GM23338 (cell line): Measurements from ENCODE around the gene SHFL.

ENCODE experiments used
- CREB1 ChIP-seq: fragments of 250-450 bp; sonication (Bioruptor Pico); IDR thresholded peaks from 2 replicates; pipeline ENCODE4 v1.5.0; 2020; ENCODE audit warnings: low read depth, mild to moderate bottlenecking, moderate library complexity
- EZH2 ChIP-seq: fragments of 200-600 bp; sonication (generic); IDR thresholded peaks from one replicate; pipeline ENCODE4 v1.8.0; 2017; ENCODE audit warnings: antibody characterized with exemption, mild to moderate bottlenecking, low read depth; ENCODE audit not compliant: unreplicated experiment
- EZH2phosphoT487 ChIP-seq: fragments of 200-600 bp; sonication (generic); IDR thresholded peaks from one replicate; pipeline ENCODE4 v1.8.1; 2018; ENCODE audit warnings: antibody characterized with exemption; ENCODE audit not compliant: unreplicated experiment
- JUNB ChIP-seq: IDR thresholded peaks from one replicate; pipeline ENCODE4 v1.6.1; 2016; ENCODE audit warnings: antibody characterized with exemption; ENCODE audit not compliant: unreplicated experiment
- POLR2AphosphoS5 ChIP-seq: IDR thresholded peaks from 2 replicates; pipeline ENCODE4 v1.6.1; 2016; ENCODE audit warnings: antibody characterized with exemption, low read depth
- ZNF114 ChIP-seq: fragments of 250-450 bp; sonication (Bioruptor Pico); IDR thresholded peaks from 2 replicates; pipeline ENCODE4 v1.5.0; 2020; ENCODE audit warnings: mild to moderate bottlenecking, moderate library complexity
- ZNF331 ChIP-seq: fragments of 250-450 bp; sonication (Bioruptor Pico); IDR thresholded peaks from 2 replicates; pipeline ENCODE4 v1.5.0; 2020; ENCODE audit warnings: low read depth, mild to moderate bottlenecking, moderate library complexity
- TF ChIP-seq, protein P1 (sequence below), 2 experiments: fragments of 200-600 bp in 1 of 2; sonication (generic) in 1 of 2; conservative IDR thresholded peaks; 2 replicates each; pipeline versions ENCODE4 v1.5.1 to v1.6.1; 2016 to 2017; ENCODE audit warnings: antibody characterized with exemption in 2 of 2, low read depth in 2 of 2, mild to moderate bottlenecking in 2 of 2, moderate library complexity in 1 of 2
- TF ChIP-seq, protein P2 (sequence below): IDR thresholded peaks from one replicate; pipeline ENCODE4 v1.6.1; 2018; ENCODE audit warnings: antibody characterized with exemption; ENCODE audit not compliant: unreplicated experiment
- TF ChIP-seq, protein P3 (sequence below): fragments of 250-450 bp; sonication (Bioruptor Pico); IDR thresholded peaks from 2 replicates; pipeline ENCODE4 v1.5.0; 2020; ENCODE audit warnings: mild to moderate bottlenecking, moderate library complexity
- TF ChIP-seq, protein P4 (sequence below): IDR thresholded peaks from 2 replicates; pipeline ENCODE4 v1.6.1; 2016; ENCODE audit warnings: antibody characterized with exemption

DNA sequence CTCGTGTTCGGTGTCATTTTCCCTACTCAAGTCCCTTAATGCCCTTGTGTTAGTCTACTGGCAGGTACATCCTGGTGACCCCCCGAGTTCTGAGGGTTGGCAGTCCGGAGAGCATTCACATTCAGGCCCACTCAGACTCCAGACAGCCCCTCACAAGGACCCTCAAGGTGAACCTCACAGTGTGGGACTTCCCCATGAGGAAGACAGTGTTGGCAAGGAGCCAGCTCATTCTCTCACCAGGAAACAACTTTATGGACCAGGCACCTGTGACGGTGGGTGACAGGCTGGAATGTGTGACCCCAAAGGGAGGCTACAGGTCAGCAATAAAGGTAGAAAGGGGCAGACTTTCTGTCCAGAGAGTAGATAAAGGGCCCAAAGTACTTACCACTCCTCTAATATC lies 48.3 kb upstream of the SHFL start:
- no peak for TF ChIP-seq EZH2
- TF ChIP-seq, protein P1, sequence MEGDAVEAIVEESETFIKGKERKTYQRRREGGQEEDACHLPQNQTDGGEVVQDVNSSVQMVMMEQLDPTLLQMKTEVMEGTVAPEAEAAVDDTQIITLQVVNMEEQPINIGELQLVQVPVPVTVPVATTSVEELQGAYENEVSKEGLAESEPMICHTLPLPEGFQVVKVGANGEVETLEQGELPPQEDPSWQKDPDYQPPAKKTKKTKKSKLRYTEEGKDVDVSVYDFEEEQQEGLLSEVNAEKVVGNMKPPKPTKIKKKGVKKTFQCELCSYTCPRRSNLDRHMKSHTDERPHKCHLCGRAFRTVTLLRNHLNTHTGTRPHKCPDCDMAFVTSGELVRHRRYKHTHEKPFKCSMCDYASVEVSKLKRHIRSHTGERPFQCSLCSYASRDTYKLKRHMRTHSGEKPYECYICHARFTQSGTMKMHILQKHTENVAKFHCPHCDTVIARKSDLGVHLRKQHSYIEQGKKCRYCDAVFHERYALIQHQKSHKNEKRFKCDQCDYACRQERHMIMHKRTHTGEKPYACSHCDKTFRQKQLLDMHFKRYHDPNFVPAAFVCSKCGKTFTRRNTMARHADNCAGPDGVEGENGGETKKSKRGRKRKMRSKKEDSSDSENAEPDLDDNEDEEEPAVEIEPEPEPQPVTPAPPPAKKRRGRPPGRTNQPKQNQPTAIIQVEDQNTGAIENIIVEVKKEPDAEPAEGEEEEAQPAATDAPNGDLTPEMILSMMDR (conservative IDR thresholded peaks at IDR 0.05; ENCODE audit: low read depth in 2 of 2) = no peak
- TF ChIP-seq CREB1 (CRISPR knock-in tag) = no peak
- TF ChIP-seq, protein P2, sequence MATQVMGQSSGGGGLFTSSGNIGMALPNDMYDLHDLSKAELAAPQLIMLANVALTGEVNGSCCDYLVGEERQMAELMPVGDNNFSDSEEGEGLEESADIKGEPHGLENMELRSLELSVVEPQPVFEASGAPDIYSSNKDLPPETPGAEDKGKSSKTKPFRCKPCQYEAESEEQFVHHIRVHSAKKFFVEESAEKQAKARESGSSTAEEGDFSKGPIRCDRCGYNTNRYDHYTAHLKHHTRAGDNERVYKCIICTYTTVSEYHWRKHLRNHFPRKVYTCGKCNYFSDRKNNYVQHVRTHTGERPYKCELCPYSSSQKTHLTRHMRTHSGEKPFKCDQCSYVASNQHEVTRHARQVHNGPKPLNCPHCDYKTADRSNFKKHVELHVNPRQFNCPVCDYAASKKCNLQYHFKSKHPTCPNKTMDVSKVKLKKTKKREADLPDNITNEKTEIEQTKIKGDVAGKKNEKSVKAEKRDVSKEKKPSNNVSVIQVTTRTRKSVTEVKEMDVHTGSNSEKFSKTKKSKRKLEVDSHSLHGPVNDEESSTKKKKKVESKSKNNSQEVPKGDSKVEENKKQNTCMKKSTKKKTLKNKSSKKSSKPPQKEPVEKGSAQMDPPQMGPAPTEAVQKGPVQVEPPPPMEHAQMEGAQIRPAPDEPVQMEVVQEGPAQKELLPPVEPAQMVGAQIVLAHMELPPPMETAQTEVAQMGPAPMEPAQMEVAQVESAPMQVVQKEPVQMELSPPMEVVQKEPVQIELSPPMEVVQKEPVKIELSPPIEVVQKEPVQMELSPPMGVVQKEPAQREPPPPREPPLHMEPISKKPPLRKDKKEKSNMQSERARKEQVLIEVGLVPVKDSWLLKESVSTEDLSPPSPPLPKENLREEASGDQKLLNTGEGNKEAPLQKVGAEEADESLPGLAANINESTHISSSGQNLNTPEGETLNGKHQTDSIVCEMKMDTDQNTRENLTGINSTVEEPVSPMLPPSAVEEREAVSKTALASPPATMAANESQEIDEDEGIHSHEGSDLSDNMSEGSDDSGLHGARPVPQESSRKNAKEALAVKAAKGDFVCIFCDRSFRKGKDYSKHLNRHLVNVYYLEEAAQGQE = no peak
- no peak for TF ChIP-seq ZNF114 (CRISPR knock-in tag)
- TF ChIP-seq POLR2AphosphoS5 = no peak
- TF ChIP-seq JUNB = no peak
- TF ChIP-seq EZH2phosphoT487 = no peak
- TF ChIP-seq, protein P3, sequence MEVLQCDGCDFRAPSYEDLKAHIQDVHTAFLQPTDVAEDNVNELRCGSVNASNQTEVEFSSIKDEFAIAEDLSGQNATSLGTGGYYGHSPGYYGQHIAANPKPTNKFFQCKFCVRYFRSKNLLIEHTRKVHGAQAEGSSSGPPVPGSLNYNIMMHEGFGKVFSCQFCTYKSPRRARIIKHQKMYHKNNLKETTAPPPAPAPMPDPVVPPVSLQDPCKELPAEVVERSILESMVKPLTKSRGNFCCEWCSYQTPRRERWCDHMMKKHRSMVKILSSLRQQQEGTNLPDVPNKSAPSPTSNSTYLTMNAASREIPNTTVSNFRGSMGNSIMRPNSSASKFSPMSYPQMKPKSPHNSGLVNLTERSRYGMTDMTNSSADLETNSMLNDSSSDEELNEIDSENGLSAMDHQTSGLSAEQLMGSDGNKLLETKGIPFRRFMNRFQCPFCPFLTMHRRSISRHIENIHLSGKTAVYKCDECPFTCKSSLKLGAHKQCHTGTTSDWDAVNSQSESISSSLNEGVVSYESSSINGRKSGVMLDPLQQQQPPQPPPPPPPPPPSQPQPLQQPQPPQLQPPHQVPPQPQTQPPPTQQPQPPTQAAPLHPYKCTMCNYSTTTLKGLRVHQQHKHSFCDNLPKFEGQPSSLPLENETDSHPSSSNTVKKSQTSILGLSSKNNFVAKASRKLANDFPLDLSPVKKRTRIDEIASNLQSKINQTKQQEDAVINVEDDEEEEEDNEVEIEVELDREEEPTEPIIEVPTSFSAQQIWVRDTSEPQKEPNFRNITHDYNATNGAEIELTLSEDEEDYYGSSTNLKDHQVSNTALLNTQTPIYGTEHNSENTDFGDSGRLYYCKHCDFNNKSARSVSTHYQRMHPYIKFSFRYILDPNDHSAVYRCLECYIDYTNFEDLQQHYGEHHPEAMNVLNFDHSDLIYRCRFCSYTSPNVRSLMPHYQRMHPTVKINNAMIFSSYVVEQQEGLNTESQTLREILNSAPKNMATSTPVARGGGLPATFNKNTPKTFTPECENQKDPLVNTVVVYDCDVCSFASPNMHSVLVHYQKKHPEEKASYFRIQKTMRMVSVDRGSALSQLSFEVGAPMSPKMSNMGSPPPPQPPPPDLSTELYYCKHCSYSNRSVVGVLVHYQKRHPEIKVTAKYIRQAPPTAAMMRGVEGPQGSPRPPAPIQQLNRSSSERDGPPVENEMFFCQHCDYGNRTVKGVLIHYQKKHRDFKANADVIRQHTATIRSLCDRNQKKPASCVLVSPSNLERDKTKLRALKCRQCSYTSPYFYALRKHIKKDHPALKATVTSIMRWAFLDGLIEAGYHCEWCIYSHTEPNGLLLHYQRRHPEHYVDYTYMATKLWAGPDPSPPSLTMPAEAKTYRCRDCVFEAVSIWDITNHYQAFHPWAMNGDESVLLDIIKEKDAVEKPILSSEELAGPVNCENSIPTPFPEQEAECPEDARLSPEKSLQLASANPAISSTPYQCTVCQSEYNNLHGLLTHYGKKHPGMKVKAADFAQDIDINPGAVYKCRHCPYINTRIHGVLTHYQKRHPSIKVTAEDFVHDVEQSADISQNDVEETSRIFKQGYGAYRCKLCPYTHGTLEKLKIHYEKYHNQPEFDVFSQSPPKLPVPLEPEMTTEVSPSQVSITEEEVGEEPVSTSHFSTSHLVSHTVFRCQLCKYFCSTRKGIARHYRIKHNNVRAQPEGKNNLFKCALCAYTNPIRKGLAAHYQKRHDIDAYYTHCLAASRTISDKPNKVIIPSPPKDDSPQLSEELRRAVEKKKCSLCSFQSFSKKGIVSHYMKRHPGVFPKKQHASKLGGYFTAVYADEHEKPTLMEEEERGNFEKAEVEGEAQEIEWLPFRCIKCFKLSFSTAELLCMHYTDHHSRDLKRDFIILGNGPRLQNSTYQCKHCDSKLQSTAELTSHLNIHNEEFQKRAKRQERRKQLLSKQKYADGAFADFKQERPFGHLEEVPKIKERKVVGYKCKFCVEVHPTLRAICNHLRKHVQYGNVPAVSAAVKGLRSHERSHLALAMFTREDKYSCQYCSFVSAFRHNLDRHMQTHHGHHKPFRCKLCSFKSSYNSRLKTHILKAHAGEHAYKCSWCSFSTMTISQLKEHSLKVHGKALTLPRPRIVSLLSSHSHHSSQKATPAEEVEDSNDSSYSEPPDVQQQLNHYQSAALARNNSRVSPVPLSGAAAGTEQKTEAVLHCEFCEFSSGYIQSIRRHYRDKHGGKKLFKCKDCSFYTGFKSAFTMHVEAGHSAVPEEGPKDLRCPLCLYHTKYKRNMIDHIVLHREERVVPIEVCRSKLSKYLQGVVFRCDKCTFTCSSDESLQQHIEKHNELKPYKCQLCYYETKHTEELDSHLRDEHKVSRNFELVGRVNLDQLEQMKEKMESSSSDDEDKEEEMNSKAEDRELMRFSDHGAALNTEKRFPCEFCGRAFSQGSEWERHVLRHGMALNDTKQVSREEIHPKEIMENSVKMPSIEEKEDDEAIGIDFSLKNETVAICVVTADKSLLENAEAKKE = no peak
- TF ChIP-seq ZNF331 (CRISPR knock-in tag) = no peak
- TF ChIP-seq, protein P4, sequence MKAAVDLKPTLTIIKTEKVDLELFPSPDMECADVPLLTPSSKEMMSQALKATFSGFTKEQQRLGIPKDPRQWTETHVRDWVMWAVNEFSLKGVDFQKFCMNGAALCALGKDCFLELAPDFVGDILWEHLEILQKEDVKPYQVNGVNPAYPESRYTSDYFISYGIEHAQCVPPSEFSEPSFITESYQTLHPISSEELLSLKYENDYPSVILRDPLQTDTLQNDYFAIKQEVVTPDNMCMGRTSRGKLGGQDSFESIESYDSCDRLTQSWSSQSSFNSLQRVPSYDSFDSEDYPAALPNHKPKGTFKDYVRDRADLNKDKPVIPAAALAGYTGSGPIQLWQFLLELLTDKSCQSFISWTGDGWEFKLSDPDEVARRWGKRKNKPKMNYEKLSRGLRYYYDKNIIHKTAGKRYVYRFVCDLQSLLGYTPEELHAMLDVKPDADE = no peak
